ENCODE data around the gene KIF19.

DNA sequence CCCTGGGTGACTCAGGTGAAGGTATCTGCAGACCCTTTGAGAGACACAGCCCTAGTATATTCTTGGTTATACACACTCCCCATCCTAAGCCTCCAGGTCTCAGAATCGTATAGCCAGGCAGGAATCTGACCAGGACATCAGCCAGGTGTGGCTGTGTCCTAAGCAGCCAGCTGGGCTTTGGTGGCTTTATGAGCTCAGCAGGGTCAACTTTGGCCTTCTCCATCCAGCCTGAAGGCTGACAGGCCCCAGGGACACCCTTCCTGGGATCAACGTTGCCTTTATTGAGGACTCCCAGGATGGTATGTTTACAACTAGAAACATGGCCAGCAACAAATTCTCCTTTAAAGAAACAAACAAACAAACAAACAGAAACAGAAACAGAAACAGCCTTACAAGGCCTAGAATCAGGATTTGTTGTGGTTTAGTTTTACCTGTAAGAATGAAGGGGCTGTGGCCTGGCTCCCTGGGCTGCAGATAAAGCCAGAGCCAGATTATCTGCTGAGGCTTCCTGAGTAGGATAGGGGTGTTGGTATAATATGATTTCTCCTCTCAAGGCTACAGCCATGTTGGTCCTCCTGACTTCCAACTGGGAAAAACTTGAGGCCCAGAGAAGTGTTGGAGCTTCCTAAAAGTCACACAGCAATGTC lies 8.5 kb downstream of the KIF19 start:
- no peak for TF ChIP-seq POLR2A (IDR thresholded peaks at IDR 0.05)
- TF ChIP-seq, protein P1, sequence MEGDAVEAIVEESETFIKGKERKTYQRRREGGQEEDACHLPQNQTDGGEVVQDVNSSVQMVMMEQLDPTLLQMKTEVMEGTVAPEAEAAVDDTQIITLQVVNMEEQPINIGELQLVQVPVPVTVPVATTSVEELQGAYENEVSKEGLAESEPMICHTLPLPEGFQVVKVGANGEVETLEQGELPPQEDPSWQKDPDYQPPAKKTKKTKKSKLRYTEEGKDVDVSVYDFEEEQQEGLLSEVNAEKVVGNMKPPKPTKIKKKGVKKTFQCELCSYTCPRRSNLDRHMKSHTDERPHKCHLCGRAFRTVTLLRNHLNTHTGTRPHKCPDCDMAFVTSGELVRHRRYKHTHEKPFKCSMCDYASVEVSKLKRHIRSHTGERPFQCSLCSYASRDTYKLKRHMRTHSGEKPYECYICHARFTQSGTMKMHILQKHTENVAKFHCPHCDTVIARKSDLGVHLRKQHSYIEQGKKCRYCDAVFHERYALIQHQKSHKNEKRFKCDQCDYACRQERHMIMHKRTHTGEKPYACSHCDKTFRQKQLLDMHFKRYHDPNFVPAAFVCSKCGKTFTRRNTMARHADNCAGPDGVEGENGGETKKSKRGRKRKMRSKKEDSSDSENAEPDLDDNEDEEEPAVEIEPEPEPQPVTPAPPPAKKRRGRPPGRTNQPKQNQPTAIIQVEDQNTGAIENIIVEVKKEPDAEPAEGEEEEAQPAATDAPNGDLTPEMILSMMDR (IDR thresholded peaks at IDR 0.05) = no peak

Measured in breast epithelium (tissue), 3 donors.